Stomach (tissue), 9 donors: ENCODE results near the gene NCAPD2. TPM values are rescaled to one million over a fixed set of nuclear protein-coding genes. Genes with fewer than 3 reads are reported as not detected.

Source experiments
- DNase-seq, 2 donors: peaks; one replicate each; pipeline versions ENCODE4 v3.0.0 to v3.0.0-alpha.2; 2013 to 2019
- H3K27ac ChIP-seq, 5 donors: fragments of 200-600 bp in 4 of 5; sonication (generic) in 4 of 5; one replicate each; pipeline ENCODE4 v1.5.1; 2013 to 2019; ENCODE audit warnings: mild to moderate bottlenecking in 1 of 5, moderate library complexity in 1 of 5
- H3K27me3 ChIP-seq, 3 donors: fragments of 200-600 bp; sonication (generic); one replicate each; pipeline ENCODE4 v1.5.1; 2017 to 2019; ENCODE audit warnings: mixed run types in 1 of 3
- H3K36me3 ChIP-seq, 4 donors: fragments of 200-600 bp; sonication (generic); 1 replicate in 3 of 4; 2 replicates in 1 of 4; pipeline ENCODE4 v1.5.1; 2016 to 2019
- H3K4me1 ChIP-seq, 4 donors: fragments of 200-600 bp; sonication (generic); one replicate each; pipeline ENCODE4 v1.5.1; 2016 to 2019
- H3K4me3 ChIP-seq, 4 donors: fragments of 200-600 bp; sonication (generic) in 3 of 4; one replicate each; pipeline ENCODE4 v1.5.1; 2016 to 2019; ENCODE audit warnings: mild to moderate bottlenecking in 1 of 4
- H3K9me3 ChIP-seq, 4 donors: fragments of 200-600 bp; sonication (generic); one replicate each; pipeline ENCODE4 v1.5.1; 2016 to 2019
- EP300 ChIP-seq: sonication (generic); formaldehyde crosslinking; IDR thresholded peaks from one replicate; pipeline ENCODE4 v1.6.1; 2017; ENCODE audit warnings: antibody characterized with exemption
- POLR2A ChIP-seq, 4 donors: fragments of 450-650 bp; IDR thresholded peaks; one replicate each; pipeline ENCODE4 v1.6.1; 2016; ENCODE audit warnings: antibody characterized with exemption in 4 of 4, control low read depth in 2 of 4, mild to moderate bottlenecking in 1 of 4, moderate library complexity in 1 of 4
- POLR2AphosphoS5 ChIP-seq, 3 donors: sonication (generic); formaldehyde crosslinking; IDR thresholded peaks; one replicate each; pipeline ENCODE4 v1.6.1; 2016; ENCODE audit warnings: antibody characterized with exemption in 3 of 3
- WGBS, 5 donors: extraction: QIAGEN DNeasy Blood & Tissue Kit in 3 of 5; methylation state at CpG; one replicate each; pipeline versions ENCODE4 v1.1.5 to v1.1.7; 2013 to 2018; 5-methylcytosine and 5-hydroxymethylcytosine counted together
- intact Hi-C: fragments of 100-400 bp; cut with DNase I; formaldehyde crosslinking; loops from one replicate; pipeline ENCODE4 v1.15.1; 2023; ENCODE audit warnings: low total_unique reads
- polyA plus RNA-seq, 3 donors: library from polyadenylated mRNA; stranded (reverse); fragments of 200-250 nt; gene quantifications; one replicate each; pipeline ENCODE4 v1.2.3, GENCODE V29; 2013
- total RNA-seq, 5 donors: library from RNA; depleted of rRNA; stranded (reverse); fragments of >200 nt; gene quantifications; one replicate each; pipeline versions ENCODE4 v1.1.0 to v1.2.3, GENCODE V29; 2014 to 2016
- TF ChIP-seq, protein P1 (sequence below), 7 experiments: fragments of 450-650 bp in 4 of 7; fragments of 200-600 bp in 3 of 7; sonication (generic) in 3 of 7; IDR thresholded peaks; one replicate each; pipeline ENCODE4 v1.5.1; 2016 to 2019; ENCODE audit warnings: antibody characterized with exemption in 7 of 7, control low read depth in 2 of 7, mild to moderate bottlenecking in 1 of 7
- donor health status: healthy with polysubstance abuse.
- donor health status: Bipolar disorder and iron deficiency.
- donor health status: healthy.

The NCAPD2 gene
- total and polyA plus RNA-seq, 8 donors = 8.3 to 105 (median 17.6) TPM

DNA sequence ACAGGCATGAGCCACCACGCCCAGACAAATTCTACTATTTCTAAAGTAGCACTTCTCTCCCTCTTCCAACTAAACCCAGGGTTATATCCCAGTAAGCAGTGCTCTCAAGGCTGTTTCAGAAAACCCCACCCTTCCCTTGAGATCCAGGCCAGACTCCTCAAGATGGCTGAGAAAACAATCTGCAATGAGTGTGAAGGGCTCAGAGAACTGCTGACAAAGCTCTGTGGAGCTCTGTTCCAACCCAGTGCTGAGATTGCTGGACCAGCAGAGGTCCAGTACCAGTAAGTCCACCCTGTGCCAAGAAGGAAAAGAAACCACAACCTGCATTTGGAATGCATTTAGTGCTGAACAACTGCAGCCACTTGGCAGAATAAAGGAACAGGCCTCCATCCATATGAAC, 65.6 kb downstream of the NCAPD2 start:
- TF ChIP-seq POLR2AphosphoS5 (IDR thresholded peaks at IDR 0.05) (no peak), POLR2A (IDR thresholded peaks at IDR 0.05) (no peak), EP300 (no peak)
- TF ChIP-seq, protein P1, sequence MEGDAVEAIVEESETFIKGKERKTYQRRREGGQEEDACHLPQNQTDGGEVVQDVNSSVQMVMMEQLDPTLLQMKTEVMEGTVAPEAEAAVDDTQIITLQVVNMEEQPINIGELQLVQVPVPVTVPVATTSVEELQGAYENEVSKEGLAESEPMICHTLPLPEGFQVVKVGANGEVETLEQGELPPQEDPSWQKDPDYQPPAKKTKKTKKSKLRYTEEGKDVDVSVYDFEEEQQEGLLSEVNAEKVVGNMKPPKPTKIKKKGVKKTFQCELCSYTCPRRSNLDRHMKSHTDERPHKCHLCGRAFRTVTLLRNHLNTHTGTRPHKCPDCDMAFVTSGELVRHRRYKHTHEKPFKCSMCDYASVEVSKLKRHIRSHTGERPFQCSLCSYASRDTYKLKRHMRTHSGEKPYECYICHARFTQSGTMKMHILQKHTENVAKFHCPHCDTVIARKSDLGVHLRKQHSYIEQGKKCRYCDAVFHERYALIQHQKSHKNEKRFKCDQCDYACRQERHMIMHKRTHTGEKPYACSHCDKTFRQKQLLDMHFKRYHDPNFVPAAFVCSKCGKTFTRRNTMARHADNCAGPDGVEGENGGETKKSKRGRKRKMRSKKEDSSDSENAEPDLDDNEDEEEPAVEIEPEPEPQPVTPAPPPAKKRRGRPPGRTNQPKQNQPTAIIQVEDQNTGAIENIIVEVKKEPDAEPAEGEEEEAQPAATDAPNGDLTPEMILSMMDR (IDR thresholded peaks at IDR 0.05) = no peak
- H3K4me1 ChIP-seq = peaks cover 0 to 22% (median 10%) of the 10 kb centered on the region in 4 donors

DNA sequence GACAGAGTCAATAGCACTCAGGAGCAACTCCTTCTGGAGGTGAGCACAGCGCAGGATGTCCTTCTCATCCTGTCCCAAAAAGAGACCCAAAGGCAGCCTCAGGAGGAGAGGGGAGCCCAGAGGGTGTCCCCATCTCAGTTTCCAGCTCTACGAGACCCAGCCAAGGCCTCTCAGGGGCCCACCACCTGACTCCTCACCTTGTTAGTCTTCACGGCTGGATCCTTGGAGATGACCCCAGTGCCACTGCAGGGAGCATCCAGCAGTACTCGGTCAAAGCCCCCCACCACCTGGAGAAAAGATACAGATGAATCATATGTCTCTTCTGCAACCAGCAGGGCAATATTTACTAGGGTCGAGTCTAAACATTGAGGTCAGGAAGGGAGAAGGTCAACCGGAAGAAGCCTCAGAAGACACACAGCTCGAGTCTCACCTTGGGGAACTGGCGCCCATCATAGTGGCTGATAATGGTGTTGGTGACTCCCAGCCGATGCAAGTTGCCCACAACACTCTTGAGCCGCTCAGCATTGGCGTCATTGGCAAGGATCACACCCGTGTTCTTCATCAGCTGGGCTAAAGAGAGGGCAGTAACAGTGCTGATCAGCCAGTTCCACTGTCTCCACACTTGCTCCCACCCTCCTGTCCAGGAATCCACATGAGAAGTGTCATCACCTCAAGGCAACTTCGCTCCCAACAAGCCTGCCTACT, 66.8 kb downstream of the NCAPD2 start:
- intact Hi-C loops = no loop called here
- DNase-seq = no peak
- no peaks in the 10 kb centered on the region for H3K9me3 ChIP-seq
- 88 to 93% (median 91%) methylated on average over 13 of the region's 13 CpGs for WGBS, 5 donors
- H3K4me3 ChIP-seq = no peak overlapping the region
- peaks cover 0 to 15% (median 2%) of the 10 kb centered on the region in 4 donors for H3K4me1 ChIP-seq
- H3K27ac ChIP-seq = no peak overlapping the region
- H3K27me3 ChIP-seq = no peaks in the 10 kb centered on the region
- TF ChIP-seq POLR2A (IDR thresholded peaks at IDR 0.05) (no peak), POLR2AphosphoS5 (IDR thresholded peaks at IDR 0.05) (no peak), EP300 (no peak)
- TF ChIP-seq, protein P1 (IDR thresholded peaks at IDR 0.05) = no peak
- peaks cover 60 to 86% (median 83%) of the 10 kb centered on the region in 4 donors for H3K36me3 ChIP-seq

More for the DNA sequence above, 65.6 kb downstream of the NCAPD2 start:
- no peaks in the 10 kb centered on the region for H3K27me3 ChIP-seq
- DNase-seq = no peak
- no peak overlapping the region for H3K27ac ChIP-seq
- peaks cover 54 to 74% (median 72%) of the 10 kb centered on the region in 4 donors for H3K36me3 ChIP-seq
- no peaks in the 10 kb centered on the region for H3K9me3 ChIP-seq
- H3K4me3 ChIP-seq = no peak overlapping the region
- 88 to 100% (median 95%) methylated on average over 1 of the region's 1 CpG for WGBS, 5 donors
- intact Hi-C loops = no loop called here

DNA sequence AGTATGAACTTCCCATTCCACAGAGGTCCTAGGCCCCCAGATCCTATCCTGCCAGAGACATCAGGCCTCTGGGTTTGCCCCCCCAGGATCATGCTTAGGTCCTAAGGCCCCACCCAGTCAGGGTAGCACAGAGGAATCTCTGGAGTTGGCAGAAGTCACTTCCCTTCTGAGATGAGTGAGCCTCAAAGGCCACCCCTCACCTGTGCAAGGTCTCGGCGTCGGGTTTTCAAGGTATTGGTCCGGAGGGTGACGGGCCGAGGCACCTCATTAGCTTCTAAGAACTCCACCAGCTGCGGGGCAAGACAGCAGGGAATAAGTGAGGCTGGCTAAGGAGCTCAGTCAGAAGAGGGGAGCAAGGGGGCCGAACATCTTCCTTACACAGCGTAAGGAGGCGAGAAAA, 69.0 kb downstream of the NCAPD2 start:
- intact Hi-C loops = no loop called here
- WGBS, 5 donors = 88 to 97% (median 97%) methylated on average over 9 to 10 of the region's 10 CpGs
- no peak for TF ChIP-seq POLR2A (IDR thresholded peaks at IDR 0.05)
- TF ChIP-seq, protein P1 (IDR thresholded peaks at IDR 0.05) = no peak
- no peak for TF ChIP-seq EP300
- no peak for TF ChIP-seq POLR2AphosphoS5 (IDR thresholded peaks at IDR 0.05)
- H3K27ac ChIP-seq = no peak overlapping the region
- no peak overlapping the region for H3K4me3 ChIP-seq
- H3K36me3 ChIP-seq = peaks cover 61 to 81% (median 81%) of the 10 kb centered on the region in 4 donors
- DNase-seq = no peak
- H3K27me3 ChIP-seq = no peaks in the 10 kb centered on the region
- H3K4me1 ChIP-seq = peaks cover 0 to 16% (median 10%) of the 10 kb centered on the region in 4 donors
- H3K9me3 ChIP-seq = no peaks in the 10 kb centered on the region

DNA sequence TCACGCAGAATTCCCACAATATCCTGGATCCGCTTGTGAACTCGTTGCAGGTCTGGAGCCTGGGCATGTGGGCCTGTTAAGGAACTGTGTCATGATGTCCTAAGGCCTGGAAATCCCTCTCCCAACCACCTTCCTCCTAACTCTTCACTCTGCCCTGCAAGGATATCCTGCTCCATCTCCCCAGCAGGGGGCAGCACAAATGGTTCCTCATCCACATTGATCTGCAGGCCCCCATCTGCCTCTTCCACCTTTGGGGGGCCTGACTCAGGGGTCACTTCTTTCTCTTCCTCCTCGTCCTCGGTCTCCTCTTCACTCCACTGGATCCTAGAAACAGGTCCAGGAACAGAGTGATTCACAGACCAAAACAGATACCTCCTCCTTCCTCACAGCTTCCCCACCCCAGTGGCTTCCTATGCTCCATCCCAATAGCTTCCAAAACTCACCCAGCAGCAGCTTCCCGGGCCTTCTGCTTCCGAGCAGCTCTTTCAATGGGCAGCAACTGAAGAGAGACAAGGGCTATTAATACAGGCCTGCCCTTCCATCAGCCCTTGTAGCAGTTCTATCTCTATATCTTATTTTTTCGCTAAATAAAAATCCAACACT, 69.6 kb downstream of the NCAPD2 start:
- WGBS, 5 donors = 74 to 85% (median 81%) methylated on average over 8 of the region's 8 CpGs

More for the DNA sequence above, 69.6 kb downstream of the NCAPD2 start:
- Histone ChIP-seq H3K4me3 (no peak overlapping the region), H3K9me3 (no peaks in the 10 kb centered on the region), H3K36me3 (peaks cover 61 to 81% (median 79%) of the 10 kb centered on the region in 4 donors), H3K27ac (no peak overlapping the region), H3K4me1 (peaks cover 2 to 14% (median 11%) of the 10 kb centered on the region in 4 donors), H3K27me3 (no peaks in the 10 kb centered on the region)
- TF ChIP-seq EP300 (no peak), POLR2AphosphoS5 (IDR thresholded peaks at IDR 0.05) (peak in 1 of 3 donors; percentile 14), POLR2A (IDR thresholded peaks at IDR 0.05) (no peak)
- TF ChIP-seq, protein P1 (IDR thresholded peaks at IDR 0.05) = peak in 5 of 7 experiments; percentile 15 to 80 (median 49)
- peak; percentile 65 to 77 for DNase-seq
- intact Hi-C loops = no loop called here
